ENCODE data around the gene EIF3J.

Gene EIF3J

GRCh38 chr15:44536962-44537734, at the start of gene EIF3J:
EIF3J (plus strand) TSS chr15:44537147; CDS start chr15:44537195, 48 bp downstream.
- H3K27ac ChIP-seq (ENCODE audit: low read length), result peak within 1 kb of the TSS; percentile 82
- peak within 1 kb of the TSS; percentile 88 for H3K9ac ChIP-seq (ENCODE audit: low read length)
- DNase-seq, result peak; percentile 96
- H3K36me3 ChIP-seq (replicated peaks; ENCODE audit: insufficient read depth, low read length), result no peaks in the 10 kb centered on the region
- peak within 1 kb of the TSS; percentile 88 for H2AFZ ChIP-seq (ENCODE audit: low read length)
- TF ChIP-seq EZH2phosphoT487 (IDR thresholded peaks at IDR 0.05; ENCODE audit: low read length) (no peak), CTCF (IDR thresholded peaks at IDR 0.05; ENCODE audit: low read length) (no peak), EZH2 (optimal IDR thresholded peaks at IDR 0.05; ENCODE audit: low read depth, low read length) (no peak)
- peaks cover 59% of the 10 kb centered on the region for H3K79me2 ChIP-seq (ENCODE audit: low read length)
- peaks cover 23% of the 10 kb centered on the region for H3F3A ChIP-seq (ENCODE audit: insufficient read depth, low read length)
- peaks cover 10% of the 10 kb centered on the region; the same call in 1 of the 2 replicates for H3K4me1 ChIP-seq (ENCODE audit: low read length)
- H3K9me3 ChIP-seq (replicated peaks; ENCODE audit: insufficient read depth, low read length), result no peaks in the 10 kb centered on the region
- peak within 1 kb of the TSS; percentile 95 for H3K4me2 ChIP-seq (ENCODE audit: low read depth, low read length)
- H4K20me1 ChIP-seq (ENCODE audit: insufficient read depth, low read length), result no peaks in the 10 kb centered on the region; the same call in 1 of the 2 replicates
- peak within 1 kb of the TSS; percentile 93 for H3K4me3 ChIP-seq (ENCODE audit: low read length)
- no peaks in the 10 kb centered on the region for H3K27me3 ChIP-seq (replicated peaks; ENCODE audit: insufficient read depth, low read length)
- no peaks in the 10 kb centered on the region for H3K9me2 ChIP-seq (replicated peaks; ENCODE audit: insufficient read depth, low read length)

GRCh38 chr15:44489464-44489863, 47.5 kb upstream of the EIF3J start:
- H3K4me2 ChIP-seq (ENCODE audit: low read depth, low read length), result no peak overlapping the region
- TF ChIP-seq CTCF (IDR thresholded peaks at IDR 0.05; ENCODE audit: low read length) (no peak), EZH2 (optimal IDR thresholded peaks at IDR 0.05; ENCODE audit: low read depth, low read length) (no peak)

GRCh38 chr15:44490622-44491021, 46.3 kb upstream of the EIF3J start:
- Histone ChIP-seq H4K20me1 (ENCODE audit: insufficient read depth, low read length) (no peaks in the 10 kb centered on the region), H3K4me2 (ENCODE audit: low read depth, low read length) (no peak overlapping the region), H3K36me3 (replicated peaks; ENCODE audit: insufficient read depth, low read length) (peaks cover 12% of the 10 kb centered on the region; the same call in 1 of the 2 replicates), H2AFZ (ENCODE audit: low read length) (no peak overlapping the region), H3K9ac (ENCODE audit: low read length) (no peak overlapping the region), H3K4me1 (ENCODE audit: low read length) (no peaks in the 10 kb centered on the region), H3K27ac (ENCODE audit: low read length) (no peak overlapping the region), H3K79me2 (ENCODE audit: low read length) (peaks cover 17% of the 10 kb centered on the region), H3F3A (ENCODE audit: insufficient read depth, low read length) (no peaks in the 10 kb centered on the region), H3K4me3 (ENCODE audit: low read length) (no peak overlapping the region), H3K27me3 (replicated peaks; ENCODE audit: insufficient read depth, low read length) (no peaks in the 10 kb centered on the region), H3K9me3 (replicated peaks; ENCODE audit: insufficient read depth, low read length) (no peaks in the 10 kb centered on the region), H3K9me2 (replicated peaks; ENCODE audit: insufficient read depth, low read length) (no peaks in the 10 kb centered on the region)
- TF ChIP-seq EZH2phosphoT487 (IDR thresholded peaks at IDR 0.05; ENCODE audit: low read length) (no peak), CTCF (IDR thresholded peaks at IDR 0.05; ENCODE audit: low read length) (no peak), EZH2 (optimal IDR thresholded peaks at IDR 0.05; ENCODE audit: low read depth, low read length) (no peak)
- no peak for DNase-seq

More at GRCh38 chr15:44489464-44489863, 47.5 kb upstream of the EIF3J start:
- Histone ChIP-seq H3K9ac (ENCODE audit: low read length) (no peak overlapping the region), H3K9me3 (replicated peaks; ENCODE audit: insufficient read depth, low read length) (no peaks in the 10 kb centered on the region), H3K79me2 (ENCODE audit: low read length) (peaks cover 24% of the 10 kb centered on the region), H3K4me1 (ENCODE audit: low read length) (no peaks in the 10 kb centered on the region), H3K27me3 (replicated peaks; ENCODE audit: insufficient read depth, low read length) (no peaks in the 10 kb centered on the region), H3K4me3 (ENCODE audit: low read length) (no peak overlapping the region), H3K9me2 (replicated peaks; ENCODE audit: insufficient read depth, low read length) (no peaks in the 10 kb centered on the region), H2AFZ (ENCODE audit: low read length) (no peak overlapping the region), H4K20me1 (ENCODE audit: insufficient read depth, low read length) (no peaks in the 10 kb centered on the region), H3K27ac (ENCODE audit: low read length) (no peak overlapping the region), H3K36me3 (replicated peaks; ENCODE audit: insufficient read depth, low read length) (peaks cover 12% of the 10 kb centered on the region; the same call in 1 of the 2 replicates), H3F3A (ENCODE audit: insufficient read depth, low read length) (no peaks in the 10 kb centered on the region)
- no peak for DNase-seq
